BLaER1 (cell line): ENCODE data around the gene PCDH7.
A peak's percentile ranks its signal among the peaks of the same experiment; 100 is the strongest.

Source experiments
- H3K27ac ChIP-seq: shearing (Covaris generic); formaldehyde crosslinking; 2 replicates; pipeline ENCODE4 v1.8.1; 2022
- H3K27me3 ChIP-seq: shearing (Covaris generic); formaldehyde crosslinking; 2 replicates; pipeline ENCODE4 v1.8.1; 2022
- H3K36me3 ChIP-seq: shearing (Covaris generic); formaldehyde crosslinking; 2 replicates; pipeline ENCODE4 v1.8.1; 2022
- H3K4me1 ChIP-seq: shearing (Covaris generic); formaldehyde crosslinking; 2 replicates; pipeline ENCODE4 v1.8.1; 2022
- H3K4me2 ChIP-seq: shearing (Covaris generic); formaldehyde crosslinking; 2 replicates; pipeline ENCODE4 v1.8.1; 2022
- H3K4me3 ChIP-seq: shearing (Covaris generic); formaldehyde crosslinking; 2 replicates; pipeline ENCODE4 v1.8.1; 2022
- H3K9ac ChIP-seq: shearing (Covaris generic); formaldehyde crosslinking; 2 replicates; pipeline ENCODE4 v1.8.1; 2022
- H3K9me3 ChIP-seq: shearing (Covaris generic); formaldehyde crosslinking; 2 replicates; pipeline ENCODE4 v1.8.1; 2022
- H4K20me1 ChIP-seq: shearing (Covaris generic); formaldehyde crosslinking; 2 replicates; pipeline ENCODE4 v1.8.1; 2022
- Cebpa-rat ChIP-seq: shearing (Covaris generic); IDR thresholded peaks from 2 replicates; pipeline ENCODE4 v1.8.1; 2022

The PCDH7 gene

DNA sequence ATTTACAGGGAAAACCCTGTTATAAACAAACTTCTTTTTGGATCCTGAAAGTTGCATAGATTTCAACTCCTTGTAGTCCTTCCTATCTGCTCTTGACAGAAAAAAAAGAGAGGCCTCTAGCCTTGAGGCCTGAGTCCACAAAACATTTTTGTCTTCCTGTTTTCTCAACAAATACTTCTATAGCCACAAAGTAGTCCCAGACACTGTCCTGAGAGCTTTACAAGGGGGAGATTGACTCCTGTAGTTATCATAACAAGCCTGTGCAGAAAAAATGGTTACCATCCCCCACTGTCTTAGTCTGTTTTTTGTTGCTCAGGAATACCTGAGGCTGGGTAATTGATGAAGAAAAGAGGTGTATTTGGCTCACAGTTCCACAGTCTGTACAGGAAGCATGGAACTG lies 35.2 kb downstream of the PCDH7 start:
- H3K27me3 ChIP-seq, result no peaks in the 10 kb centered on the region
- H3K36me3 ChIP-seq, result no peaks in the 10 kb centered on the region
- no peak overlapping the region for H3K4me3 ChIP-seq
- H3K9ac ChIP-seq, result no peak overlapping the region
- TF ChIP-seq Cebpa-rat, result no peak
- H3K27ac ChIP-seq, result no peak overlapping the region
- no peaks in the 10 kb centered on the region for H4K20me1 ChIP-seq
- H3K9me3 ChIP-seq, result no peaks in the 10 kb centered on the region
- no peaks in the 10 kb centered on the region for H3K4me1 ChIP-seq
- H3K4me2 ChIP-seq, result no peak overlapping the region

DNA sequence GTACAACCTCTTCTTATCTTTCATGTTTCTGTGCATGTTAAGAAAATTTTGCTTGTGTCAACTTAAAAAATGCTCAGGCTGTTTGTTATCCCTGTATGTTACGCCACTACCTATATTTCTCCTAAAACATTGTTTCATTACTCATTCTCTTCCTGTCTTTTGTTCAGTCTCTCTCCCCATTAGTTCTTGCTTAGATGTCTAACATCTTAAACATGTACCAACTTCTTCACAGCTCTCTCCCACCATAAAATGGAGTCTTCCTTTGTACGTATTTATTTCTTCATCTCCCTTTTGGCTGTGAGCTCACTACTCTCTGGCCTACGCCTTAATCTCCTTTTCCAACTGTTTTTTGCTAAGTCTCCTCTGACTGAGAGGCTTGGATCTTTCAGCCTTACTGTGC lies 36.4 kb downstream of the PCDH7 start:
- no peak overlapping the region for H3K27ac ChIP-seq
- no peaks in the 10 kb centered on the region for H3K4me1 ChIP-seq
- no peak for TF ChIP-seq Cebpa-rat
- no peak overlapping the region for H3K4me2 ChIP-seq
- H4K20me1 ChIP-seq, result no peaks in the 10 kb centered on the region
- H3K36me3 ChIP-seq, result no peaks in the 10 kb centered on the region
- H3K9ac ChIP-seq, result no peak overlapping the region
- no peaks in the 10 kb centered on the region for H3K27me3 ChIP-seq
- no peaks in the 10 kb centered on the region for H3K9me3 ChIP-seq
- no peak overlapping the region for H3K4me3 ChIP-seq

DNA sequence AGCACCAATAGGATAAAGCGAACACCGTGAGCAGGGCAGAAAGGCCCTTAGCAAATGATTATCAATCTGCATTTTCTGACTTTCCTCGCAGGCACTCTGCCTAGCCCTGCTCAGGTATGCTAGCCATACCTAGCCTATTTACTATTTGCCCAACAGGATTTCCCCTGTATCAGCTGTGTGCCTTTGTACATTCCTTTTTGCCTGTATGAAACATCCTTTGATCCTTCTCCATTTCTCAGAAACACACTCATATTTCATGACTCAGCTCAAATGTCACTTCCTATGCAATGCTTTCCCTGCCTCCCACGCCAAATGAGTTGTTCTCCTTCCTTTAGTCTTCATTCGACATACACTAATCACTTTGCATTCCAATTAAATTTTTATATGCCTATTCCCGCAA lies 37.2 kb downstream of the PCDH7 start:
- TF ChIP-seq Cebpa-rat, result no peak
- H3K9ac ChIP-seq, result no peak overlapping the region
- H3K4me3 ChIP-seq, result no peak overlapping the region
- no peak overlapping the region for H3K27ac ChIP-seq
- H3K9me3 ChIP-seq, result no peaks in the 10 kb centered on the region
- H3K4me1 ChIP-seq, result no peaks in the 10 kb centered on the region
- H3K4me2 ChIP-seq, result no peak overlapping the region
- no peaks in the 10 kb centered on the region for H3K36me3 ChIP-seq
- H4K20me1 ChIP-seq, result no peaks in the 10 kb centered on the region
- H3K27me3 ChIP-seq, result no peaks in the 10 kb centered on the region

DNA sequence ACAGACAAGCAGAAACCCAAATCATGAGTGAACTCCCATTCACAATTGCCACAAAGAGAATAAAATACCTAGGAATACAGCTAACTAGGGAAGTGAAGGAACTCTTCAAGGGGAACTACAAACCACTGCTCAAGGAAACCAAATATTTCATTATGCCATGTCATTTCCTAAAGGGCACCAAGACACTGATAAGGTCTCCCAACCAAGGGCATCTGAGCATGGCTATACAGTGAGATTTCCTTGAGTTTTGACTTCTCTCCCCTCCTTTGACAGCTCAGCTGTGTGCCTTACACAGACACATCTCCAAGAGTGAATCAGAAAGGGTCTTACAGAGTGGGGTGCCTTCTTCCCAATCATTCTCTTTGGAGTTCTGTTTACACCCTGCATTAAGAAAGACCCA lies 40.4 kb downstream of the PCDH7 start:
- no peaks in the 10 kb centered on the region for H3K4me1 ChIP-seq
- no peak overlapping the region for H3K9ac ChIP-seq
- no peaks in the 10 kb centered on the region for H3K9me3 ChIP-seq
- H3K27me3 ChIP-seq, result no peaks in the 10 kb centered on the region
- H3K27ac ChIP-seq, result no peak overlapping the region
- no peaks in the 10 kb centered on the region for H3K36me3 ChIP-seq
- H3K4me2 ChIP-seq, result no peak overlapping the region
- no peak overlapping the region for H3K4me3 ChIP-seq
- no peaks in the 10 kb centered on the region for H4K20me1 ChIP-seq
- no peak for TF ChIP-seq Cebpa-rat

DNA sequence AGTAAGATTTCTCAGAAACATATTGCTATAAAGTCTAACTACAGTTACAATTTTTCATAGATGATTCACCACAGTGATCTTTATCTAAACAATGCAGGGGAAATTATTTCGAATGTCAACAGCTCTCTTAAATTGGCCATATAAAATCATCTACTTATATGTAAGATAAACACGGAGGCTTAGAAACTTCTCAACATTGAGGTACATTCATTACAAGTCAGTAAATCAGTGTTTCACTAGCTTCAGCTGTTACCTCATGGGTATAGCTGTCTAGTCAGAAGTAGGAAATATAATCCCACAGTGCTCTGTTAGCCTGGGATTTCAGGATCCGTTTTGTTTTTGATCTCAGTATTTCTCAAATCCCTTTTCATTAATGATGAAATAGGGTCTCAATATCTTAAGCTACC lies 43.2 kb downstream of the PCDH7 start:
- H3K4me3 ChIP-seq, result no peak overlapping the region

DNA sequence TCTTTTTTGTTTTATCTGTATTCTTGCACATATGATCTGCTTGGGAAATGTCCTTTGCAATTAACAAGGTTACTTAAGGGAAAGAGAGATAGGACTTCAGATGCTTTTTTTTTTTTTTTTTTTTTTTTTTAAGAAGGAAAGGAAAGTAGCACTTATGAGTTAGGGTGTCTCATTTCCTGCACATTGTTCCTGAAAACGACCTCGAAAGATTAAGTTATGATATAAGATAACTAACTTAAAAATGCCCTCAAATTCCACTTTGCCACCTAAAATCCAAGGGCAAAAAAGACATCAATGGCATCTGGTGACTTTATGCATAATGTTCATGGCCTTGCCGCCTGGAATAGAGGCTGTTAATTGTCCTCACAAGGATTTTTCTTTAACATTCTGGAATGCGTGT lies 44.9 kb downstream of the PCDH7 start:
- Histone ChIP-seq H3K4me1 (peaks cover 8% of the 10 kb centered on the region), H3K4me2 (no peak overlapping the region), H3K4me3 (no peak overlapping the region), H3K36me3 (no peaks in the 10 kb centered on the region), H3K27ac (no peak overlapping the region), H3K9me3 (no peaks in the 10 kb centered on the region), H3K9ac (no peak overlapping the region), H3K27me3 (no peaks in the 10 kb centered on the region), H4K20me1 (no peaks in the 10 kb centered on the region)
- TF ChIP-seq Cebpa-rat, result no peak

More for the DNA sequence above, 43.2 kb downstream of the PCDH7 start:
- no peak for TF ChIP-seq Cebpa-rat
- no peak overlapping the region for H3K9ac ChIP-seq
- H3K36me3 ChIP-seq, result no peaks in the 10 kb centered on the region
- H3K4me1 ChIP-seq, result peaks cover 8% of the 10 kb centered on the region
- H3K27ac ChIP-seq, result no peak overlapping the region
- no peaks in the 10 kb centered on the region for H3K9me3 ChIP-seq
- no peaks in the 10 kb centered on the region for H3K27me3 ChIP-seq
- H3K4me2 ChIP-seq, result no peak overlapping the region
- H4K20me1 ChIP-seq, result no peaks in the 10 kb centered on the region

DNA sequence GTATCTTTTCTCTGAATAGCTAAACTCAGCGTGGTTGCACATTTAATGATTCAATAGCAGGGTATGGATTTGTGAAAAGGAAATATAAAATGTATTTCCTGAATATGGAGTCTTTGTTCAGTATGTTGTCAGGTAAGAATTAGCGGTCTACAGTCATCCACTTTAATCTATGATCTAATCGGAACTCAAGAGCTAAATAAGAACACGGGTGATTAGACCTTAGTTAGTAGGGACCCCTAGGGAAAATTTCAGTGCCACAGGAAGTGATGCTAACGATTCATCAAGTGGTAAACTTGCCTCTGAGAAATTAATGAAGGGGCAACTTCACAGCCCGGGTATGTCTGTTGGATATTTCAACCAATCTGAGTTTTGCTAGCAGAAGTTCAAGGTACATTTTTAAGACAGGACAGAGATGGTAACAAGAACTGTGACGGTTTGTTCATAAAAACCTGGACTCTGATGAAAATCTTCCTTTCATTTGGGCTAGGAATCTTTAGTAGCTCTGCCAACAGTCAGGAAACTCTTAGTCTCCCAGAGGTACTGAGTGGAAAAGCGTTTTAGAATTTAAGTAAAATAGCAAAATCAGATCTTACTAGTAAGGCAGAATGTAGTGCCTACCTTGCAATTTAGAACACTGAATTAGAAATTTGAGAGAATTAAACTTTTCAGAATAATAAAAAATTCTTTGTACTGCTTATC lies 47.1 kb downstream of the PCDH7 start:
- Histone ChIP-seq H3K27me3 (no peaks in the 10 kb centered on the region), H3K9me3 (no peaks in the 10 kb centered on the region), H3K4me2 (peak overlapping the region; percentile 54), H3K36me3 (no peaks in the 10 kb centered on the region), H3K27ac (no peak overlapping the region), H3K4me1 (peaks cover 8% of the 10 kb centered on the region), H3K4me3 (no peak overlapping the region), H3K9ac (no peak overlapping the region), H4K20me1 (no peaks in the 10 kb centered on the region)
- no peak for TF ChIP-seq Cebpa-rat

DNA sequence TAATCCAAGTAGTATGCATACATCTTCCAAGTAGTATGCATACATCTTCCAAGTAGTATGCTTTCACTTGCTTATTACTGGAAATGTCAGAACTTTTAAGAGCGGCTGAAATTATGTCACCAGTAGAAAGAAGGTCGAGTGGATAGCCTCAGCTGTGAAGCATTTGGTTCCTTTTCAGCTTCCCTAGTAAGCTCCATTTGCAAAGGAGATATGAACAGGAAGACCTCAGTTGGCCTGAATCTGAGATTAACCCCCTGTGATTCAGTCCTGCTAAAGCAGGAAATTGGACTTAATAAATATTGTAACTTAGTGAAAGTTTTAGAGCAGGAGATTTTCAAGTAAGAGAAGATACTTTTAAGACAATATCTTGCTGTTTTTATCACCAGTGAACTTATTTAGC lies 48.1 kb downstream of the PCDH7 start:
- TF ChIP-seq Cebpa-rat, result no peak
- Histone ChIP-seq H3K36me3 (no peaks in the 10 kb centered on the region), H3K4me1 (peaks cover 8% of the 10 kb centered on the region), H3K4me3 (no peak overlapping the region), H3K9me3 (no peaks in the 10 kb centered on the region), H3K9ac (no peak overlapping the region), H4K20me1 (no peaks in the 10 kb centered on the region), H3K27ac (no peak overlapping the region), H3K27me3 (no peaks in the 10 kb centered on the region), H3K4me2 (no peak overlapping the region)

DNA sequence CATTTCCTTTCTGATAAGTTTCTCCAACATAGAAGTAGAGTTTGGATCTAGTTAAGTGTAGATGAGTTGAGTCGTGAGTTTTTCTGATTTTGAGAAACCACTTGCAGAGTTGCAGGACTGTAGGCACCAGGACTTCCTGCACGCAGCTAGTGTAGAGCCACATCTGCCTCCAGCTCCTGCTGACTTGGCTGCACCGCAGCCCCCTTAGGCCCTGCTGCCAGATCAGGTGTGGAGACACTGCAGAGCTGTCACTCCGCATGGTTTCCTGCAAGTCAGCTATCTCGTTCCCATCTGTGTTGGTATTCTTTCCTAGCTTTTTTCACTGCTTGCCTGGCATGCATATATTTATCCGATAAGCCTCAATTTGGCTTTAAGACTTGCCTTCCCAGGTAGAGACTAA lies 48.9 kb downstream of the PCDH7 start:
- no peak overlapping the region for H3K4me2 ChIP-seq
- H3K36me3 ChIP-seq, result no peaks in the 10 kb centered on the region
- no peaks in the 10 kb centered on the region for H3K9me3 ChIP-seq
- H3K27me3 ChIP-seq, result no peaks in the 10 kb centered on the region
- H4K20me1 ChIP-seq, result no peaks in the 10 kb centered on the region
- H3K4me1 ChIP-seq, result peaks cover 15% of the 10 kb centered on the region
- H3K9ac ChIP-seq, result no peak overlapping the region
- TF ChIP-seq Cebpa-rat, result no peak
- no peak overlapping the region for H3K4me3 ChIP-seq
- no peak overlapping the region for H3K27ac ChIP-seq

DNA sequence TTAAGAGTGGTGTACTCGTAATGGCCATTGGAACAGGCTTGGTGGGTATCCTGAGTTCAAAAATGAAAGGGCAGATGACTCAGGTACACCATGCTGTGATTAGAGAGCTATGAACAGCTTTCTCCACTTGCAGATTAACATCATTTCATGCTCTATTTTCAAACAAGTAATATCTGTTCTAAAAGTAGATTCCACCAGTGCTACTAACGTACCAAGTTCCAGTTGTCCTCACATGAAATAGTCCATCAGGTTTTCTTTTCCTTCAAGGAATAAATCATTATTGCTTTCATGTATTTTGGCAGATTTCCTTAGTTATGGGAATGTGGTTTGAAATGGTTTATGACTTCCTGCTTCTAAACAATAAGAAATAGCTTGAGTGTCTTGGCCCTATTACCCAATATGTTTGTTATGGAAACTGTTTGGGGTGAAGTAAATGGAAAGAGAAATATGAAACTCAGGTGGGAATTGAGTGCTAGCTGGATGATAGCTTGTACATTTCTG lies 49.9 kb downstream of the PCDH7 start:
- Histone ChIP-seq H3K4me3 (no peak overlapping the region), H3K27ac (no peak overlapping the region), H4K20me1 (no peaks in the 10 kb centered on the region), H3K9me3 (no peaks in the 10 kb centered on the region), H3K27me3 (no peaks in the 10 kb centered on the region), H3K36me3 (no peaks in the 10 kb centered on the region), H3K4me2 (no peak overlapping the region), H3K9ac (no peak overlapping the region), H3K4me1 (peaks cover 19% of the 10 kb centered on the region)
- no peak for TF ChIP-seq Cebpa-rat

DNA sequence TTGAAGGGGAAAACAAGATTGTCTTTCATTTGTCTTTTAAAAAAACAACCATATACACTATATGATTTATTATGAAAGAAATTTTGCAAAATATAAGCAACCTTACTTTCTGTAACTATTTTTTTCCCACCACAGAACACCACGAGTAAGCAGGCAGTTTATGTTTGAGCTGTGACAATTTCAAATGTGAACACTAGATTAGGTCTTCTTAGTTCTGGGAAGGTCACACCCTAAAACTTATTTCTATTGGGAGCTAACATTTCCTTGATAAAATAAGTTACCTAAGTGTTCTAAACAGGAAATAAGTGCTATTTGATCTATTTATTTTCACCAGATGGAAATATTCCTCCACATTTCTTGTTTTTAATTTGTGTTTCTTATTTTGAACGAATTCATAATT lies 50.6 kb downstream of the PCDH7 start:
- no peaks in the 10 kb centered on the region for H3K27me3 ChIP-seq
- H3K9me3 ChIP-seq, result no peaks in the 10 kb centered on the region
- H3K4me2 ChIP-seq, result no peak overlapping the region
- no peak overlapping the region for H3K9ac ChIP-seq
- no peak overlapping the region for H3K27ac ChIP-seq
- TF ChIP-seq Cebpa-rat, result no peak
- H3K4me1 ChIP-seq, result peaks cover 19% of the 10 kb centered on the region
- no peaks in the 10 kb centered on the region for H3K36me3 ChIP-seq
- no peaks in the 10 kb centered on the region for H4K20me1 ChIP-seq
- no peak overlapping the region for H3K4me3 ChIP-seq
